CD4-positive, alpha-beta T cell treated with Interleukin-10 for 1 hour (primary cell): Measurements from ENCODE around the gene ACO1.

Experiments
- DNase-seq: peaks from one replicate; pipeline ENCODE4 v3.0.0-alpha.2; 2020

ACO1 gene

GRCh38 chr9:32424616-32425015 is 40.2 kb downstream of the ACO1 start:
- no peak for DNase-seq

GRCh38 chr9:32426278-32426939 is 42.0 kb downstream of the ACO1 start:
- no peak for DNase-seq

GRCh38 chr9:32427111-32427873 is 42.8 kb downstream of the ACO1 start:
- DNase-seq = no peak

- DNase-seq = no peak
Observed at GRCh38 chr9:32430720-32431119, 46.3 kb downstream of the ACO1 start.

- DNase-seq = no peak
Observed at GRCh38 chr9:32431196-32431595, 46.8 kb downstream of the ACO1 start.

- DNase-seq = peak; percentile 43
Observed at GRCh38 chr9:32431940-32432555, 47.6 kb downstream of the ACO1 start.

- DNase-seq = no peak
Observed at GRCh38 chr9:32434892-32435291, 50.4 kb downstream of the ACO1 start.

- DNase-seq = no peak
Observed at GRCh38 chr9:32441678-32442077, 57.2 kb downstream of the ACO1 start.

- no peak for DNase-seq
Observed at GRCh38 chr9:32442433-32442832, 58.0 kb downstream of the ACO1 start.

GRCh38 chr9:32449969-32450368 is 65.5 kb downstream of the ACO1 start:
- DNase-seq = no peak

GRCh38 chr9:32454280-32454679 is 69.8 kb downstream of the ACO1 start:
- DNase-seq = no peak

- DNase-seq = no peak
Observed at GRCh38 chr9:32455738-32456137, 71.3 kb downstream of the ACO1 start.

GRCh38 chr9:32456564-32456963 is 72.1 kb downstream of the ACO1 start:
- DNase-seq = no peak

- no peak for DNase-seq
Observed at GRCh38 chr9:32463500-32464293, 79.3 kb downstream of the ACO1 start.

- DNase-seq = no peak
Observed at GRCh38 chr9:32468740-32469139, 84.3 kb downstream of the ACO1 start.

GRCh38 chr9:32472344-32472743 is 87.9 kb downstream of the ACO1 start:
- no peak for DNase-seq

GRCh38 chr9:32483343-32483742 is 98.9 kb downstream of the ACO1 start:
- no peak for DNase-seq

- DNase-seq = no peak
Observed at GRCh38 chr9:32486839-32487562, 102.6 kb downstream of the ACO1 start.

GRCh38 chr9:32487981-32488380 is 103.5 kb downstream of the ACO1 start:
- DNase-seq = no peak

GRCh38 chr9:32490601-32491000 is 106.2 kb downstream of the ACO1 start:
- no peak for DNase-seq

GRCh38 chr9:32497921-32498320 is 113.5 kb downstream of the ACO1 start:
- no peak for DNase-seq

GRCh38 chr9:32500768-32501167 is 116.3 kb downstream of the ACO1 start:
- DNase-seq = no peak

GRCh38 chr9:32501868-32502267 is 117.4 kb downstream of the ACO1 start:
- DNase-seq = no peak
